ENCODE measurements around the gene THOC5. TPM values are rescaled to one million over a fixed set of nuclear protein-coding genes. Genes with fewer than 3 reads are reported as not detected.

The THOC5 gene
- total RNA-seq, 6 experiments from 2014 or later = 11.9 to 17.4 (median 14.1) TPM

DNA sequence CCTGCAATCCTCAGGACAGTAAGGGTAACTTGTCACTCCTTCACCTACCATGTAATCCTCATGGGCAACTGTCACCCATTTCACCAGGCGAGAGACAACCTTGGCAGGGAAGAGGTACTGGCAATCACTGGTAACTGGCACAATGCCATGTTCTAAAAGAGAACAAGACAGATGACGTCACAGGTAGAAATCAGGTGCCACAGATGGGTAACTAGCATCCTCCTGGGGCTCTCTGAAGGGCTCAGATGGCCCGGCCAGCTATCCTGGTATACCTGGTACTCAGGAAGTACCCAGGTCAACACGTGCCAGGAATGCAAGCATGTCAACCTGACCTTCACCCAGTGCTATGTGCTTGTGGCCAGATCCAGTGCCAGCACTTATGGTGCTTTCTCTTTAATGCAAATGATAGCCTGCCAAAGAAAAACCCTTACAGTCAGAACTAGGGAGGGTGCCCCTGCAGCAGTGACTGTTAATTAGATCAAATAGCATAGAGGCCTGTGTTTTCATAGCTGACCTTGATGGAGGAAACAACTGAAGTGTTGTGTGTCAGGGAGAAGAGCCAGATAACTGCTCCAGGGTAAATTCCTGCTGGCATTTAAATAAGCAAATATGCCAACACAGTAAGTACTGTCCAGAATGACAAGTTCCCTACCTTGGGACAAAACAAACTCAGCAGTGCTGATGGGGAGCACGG lies 36.2 kb downstream of the THOC5 start:
- intact Hi-C loops (cut with DNase I) = no loop called here
- Histone ChIP-seq H3K9me3 (no peaks in the 10 kb centered on the region), H3K4me1 (peaks cover 0 to 23% (median 10%) of the 10 kb centered on the region in 4 donors), H3K4me3 (no peak overlapping the region), H3K27me3 (no peaks in the 10 kb centered on the region), H3K27ac (peak overlapping the region in 2 of 3 donors; percentile 30 to 45), H3K36me3 (peaks cover 0 to 71% (median 19%) of the 10 kb centered on the region in 4 donors)
- no peak for TF ChIP-seq POLR2A (IDR thresholded peaks at IDR 0.05)
- TF ChIP-seq, protein P1, sequence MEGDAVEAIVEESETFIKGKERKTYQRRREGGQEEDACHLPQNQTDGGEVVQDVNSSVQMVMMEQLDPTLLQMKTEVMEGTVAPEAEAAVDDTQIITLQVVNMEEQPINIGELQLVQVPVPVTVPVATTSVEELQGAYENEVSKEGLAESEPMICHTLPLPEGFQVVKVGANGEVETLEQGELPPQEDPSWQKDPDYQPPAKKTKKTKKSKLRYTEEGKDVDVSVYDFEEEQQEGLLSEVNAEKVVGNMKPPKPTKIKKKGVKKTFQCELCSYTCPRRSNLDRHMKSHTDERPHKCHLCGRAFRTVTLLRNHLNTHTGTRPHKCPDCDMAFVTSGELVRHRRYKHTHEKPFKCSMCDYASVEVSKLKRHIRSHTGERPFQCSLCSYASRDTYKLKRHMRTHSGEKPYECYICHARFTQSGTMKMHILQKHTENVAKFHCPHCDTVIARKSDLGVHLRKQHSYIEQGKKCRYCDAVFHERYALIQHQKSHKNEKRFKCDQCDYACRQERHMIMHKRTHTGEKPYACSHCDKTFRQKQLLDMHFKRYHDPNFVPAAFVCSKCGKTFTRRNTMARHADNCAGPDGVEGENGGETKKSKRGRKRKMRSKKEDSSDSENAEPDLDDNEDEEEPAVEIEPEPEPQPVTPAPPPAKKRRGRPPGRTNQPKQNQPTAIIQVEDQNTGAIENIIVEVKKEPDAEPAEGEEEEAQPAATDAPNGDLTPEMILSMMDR (IDR thresholded peaks at IDR 0.05) = no peak
- ATAC-seq (peak; percentile 89 to 96 (median 94)), DNase-seq (peak; percentile 52 to 84 (median 78))
- 36% methylated on average over 5 of the region's 5 CpGs for WGBS (ENCODE audit: insufficient coverage, low coverage, low lambda C conversion rate, missing lambda C conversion rate)

DNA sequence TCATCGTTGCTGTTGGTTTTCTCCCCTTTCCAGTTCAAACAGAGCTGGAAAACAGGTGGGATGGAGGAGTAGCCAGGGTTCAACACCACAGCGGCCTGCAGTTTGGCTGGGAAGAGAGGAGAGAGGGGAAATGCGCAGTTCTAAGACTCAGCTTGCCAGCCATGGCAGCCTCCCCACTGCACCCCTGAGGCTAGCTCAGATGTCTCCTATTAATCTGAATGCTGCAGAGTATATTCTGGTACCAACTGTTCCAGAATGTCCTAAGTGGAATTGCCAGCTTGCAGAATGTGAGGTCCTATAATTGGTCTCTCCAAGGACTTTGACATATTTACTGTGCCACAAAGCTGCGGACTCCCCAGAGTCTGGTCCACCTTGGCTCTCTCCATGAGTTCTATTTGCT lies 41.5 kb downstream of the THOC5 start:
- Histone ChIP-seq H3K4me3 (no peak overlapping the region), H3K27ac (no peak overlapping the region), H3K27me3 (no peaks in the 10 kb centered on the region), H3K9me3 (no peaks in the 10 kb centered on the region), H3K4me1 (peaks cover 0 to 8% (median 3%) of the 10 kb centered on the region in 4 donors), H3K36me3 (peaks cover 0 to 66% (median 26%) of the 10 kb centered on the region in 4 donors)
- no peak for DNase-seq
- no peak for TF ChIP-seq POLR2A (IDR thresholded peaks at IDR 0.05)
- TF ChIP-seq, protein P1 (IDR thresholded peaks at IDR 0.05) = no peak
- ATAC-seq = no peak
- 88% methylated on average over 1 of the region's 4 CpGs for WGBS (ENCODE audit: insufficient coverage, low coverage, low lambda C conversion rate, missing lambda C conversion rate)
- intact Hi-C loops (cut with DNase I) = no loop called here

DNA sequence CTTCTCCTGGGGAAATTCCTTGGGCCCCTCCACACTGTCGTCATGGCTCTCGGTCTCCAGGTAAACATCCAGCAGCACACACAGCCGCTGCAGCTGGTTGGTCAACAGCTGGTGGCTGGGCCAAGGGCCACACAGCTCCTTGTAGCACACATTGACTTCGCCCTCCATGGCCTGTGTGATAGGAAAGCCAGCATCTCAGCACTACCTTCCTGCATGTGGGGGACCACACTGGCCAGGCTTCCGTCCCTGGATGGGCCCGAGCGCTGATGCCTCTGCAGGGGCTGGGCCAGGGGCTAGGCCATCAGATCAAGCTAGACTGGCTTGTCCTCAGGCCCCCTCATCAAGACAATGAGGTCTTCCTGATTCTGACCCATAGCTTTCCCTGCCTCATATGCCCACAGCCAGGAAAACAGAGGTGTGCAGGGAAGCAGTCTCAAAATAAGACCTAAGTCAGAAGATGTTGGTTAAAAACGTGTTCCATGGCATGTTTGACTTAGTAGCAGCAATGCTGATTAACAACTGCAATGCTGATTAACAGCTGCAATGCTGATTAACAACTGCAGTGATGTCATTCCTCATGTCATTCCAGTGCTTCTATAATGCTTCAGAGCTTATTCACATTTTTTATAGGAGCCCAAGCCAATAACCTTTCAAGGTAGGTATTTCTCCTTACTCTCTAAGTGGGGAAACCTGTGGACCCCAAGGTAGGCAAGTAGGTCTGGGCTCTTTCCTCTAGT lies 42.3 kb downstream of the THOC5 start:
- Histone ChIP-seq H3K36me3 (peaks cover 0 to 64% (median 23%) of the 10 kb centered on the region in 4 donors), H3K4me3 (no peak overlapping the region), H3K4me1 (peaks cover 0 to under 1% (median 0%) of the 10 kb centered on the region in 4 donors), H3K27me3 (no peaks in the 10 kb centered on the region), H3K27ac (no peak overlapping the region), H3K9me3 (no peaks in the 10 kb centered on the region)
- TF ChIP-seq POLR2A (IDR thresholded peaks at IDR 0.05) = no peak
- TF ChIP-seq, protein P1 (IDR thresholded peaks at IDR 0.05) = no peak
- no peak for ATAC-seq
- no peak for DNase-seq
- WGBS (ENCODE audit: insufficient coverage, low coverage, low lambda C conversion rate, missing lambda C conversion rate) = 88% methylated on average over 1 of the region's 8 CpGs
- intact Hi-C loops (cut with DNase I) = no loop called here

DNA sequence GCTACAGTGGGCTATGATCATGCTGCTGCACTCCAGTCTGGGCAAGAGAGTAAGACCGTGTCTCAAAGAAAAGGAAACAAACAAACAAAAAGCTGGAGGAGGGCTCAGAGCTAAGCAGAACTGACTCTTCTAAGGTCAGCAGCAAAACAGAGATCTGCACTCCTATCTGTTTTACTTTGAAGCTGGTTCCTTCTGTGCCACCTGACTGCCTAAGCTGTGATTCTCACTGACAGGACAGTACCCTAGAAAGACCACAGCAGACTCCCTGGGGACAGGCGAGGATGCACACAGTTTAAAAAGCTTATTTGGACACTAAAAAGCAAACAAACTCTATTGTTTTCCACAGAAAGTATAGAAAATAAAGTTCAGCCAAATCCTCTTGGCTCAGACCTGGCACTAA lies 43.0 kb downstream of the THOC5 start:
- H3K36me3 ChIP-seq = peaks cover 0 to 58% (median 23%) of the 10 kb centered on the region in 4 donors
- H3K9me3 ChIP-seq = no peaks in the 10 kb centered on the region
- no peaks in the 10 kb centered on the region for H3K27me3 ChIP-seq
- no peak for ATAC-seq
- TF ChIP-seq, protein P1 (IDR thresholded peaks at IDR 0.05) = no peak
- no peak for TF ChIP-seq POLR2A (IDR thresholded peaks at IDR 0.05)
- no peaks in the 10 kb centered on the region for H3K4me1 ChIP-seq
- no peak overlapping the region for H3K4me3 ChIP-seq
- DNase-seq = no peak
- intact Hi-C loops (cut with DNase I) = no loop called here
- no peak overlapping the region for H3K27ac ChIP-seq
- WGBS (ENCODE audit: insufficient coverage, low coverage, low lambda C conversion rate, missing lambda C conversion rate) = 100% methylated on average over 1 of the region's 2 CpGs
